Common myeloid progenitor, CD34-positive (primary cell): Measurements from ENCODE around the gene MT1H.

Experiments used
- CTCF ChIA-PET: fragments of 350-600 bp; sonication (Branson Sonifier 250); formaldehyde crosslinking; loops from one replicate; lab custom pipeline; 2021; ENCODE audit warnings: antibody characterized with exemption; lab: Charles Lee
- POLR2A ChIA-PET: fragments of 350-600 bp; sonication (Branson Sonifier 250); formaldehyde crosslinking; loops from one replicate; lab custom pipeline; 2021; ENCODE audit warnings: antibody characterized with exemption; lab: Charles Lee
- DNase-seq, 3 donors: peaks; one replicate each; pipeline versions ENCODE4 v3.0.0 to v3.0.0-alpha.2; 2013
- H3K27ac ChIP-seq, 2 experiments: 1 replicate in 1 of 2; 2 replicates in 1 of 2; pipeline ENCODE4 v1.7.0; 2013; ENCODE audit warnings: inconsistent platforms in 2 of 2, low read length in 2 of 2, mild to moderate bottlenecking in 2 of 2, low read depth in 1 of 2, moderate library complexity in 1 of 2; ENCODE audit not compliant: severe bottlenecking in 2 of 2, insufficient read depth in 1 of 2, poor library complexity in 1 of 2
- H3K27me3 ChIP-seq, 5 experiments: replicated peaks in 2 of 5; 1 replicate in 3 of 5; 2 replicates in 2 of 5; pipeline versions ENCODE4 v1.6.1 to v1.7.0; 2013; ENCODE audit warnings: low read length in 4 of 5, mild to moderate bottlenecking in 2 of 5, moderate library complexity in 2 of 5, inconsistent platforms in 1 of 5; ENCODE audit not compliant: insufficient read depth in 5 of 5, control insufficient read depth in 4 of 5
- H3K36me3 ChIP-seq, 4 experiments: 1 replicate in 2 of 4; 2 replicates in 2 of 4; pipeline versions ENCODE4 v1.6.1 to v1.7.0; 2013; ENCODE audit warnings: low read length in 3 of 4, control low read depth in 1 of 4, mild to moderate bottlenecking in 1 of 4; ENCODE audit not compliant: control insufficient read depth in 4 of 4, insufficient read depth in 4 of 4
- H3K4me1 ChIP-seq, 4 experiments: 1 replicate in 3 of 4; 2 replicates in 1 of 4; pipeline versions ENCODE4 v1.6.1 to v1.7.1; 2013; ENCODE audit warnings: low read length in 3 of 4, mild to moderate bottlenecking in 3 of 4, control low read depth in 1 of 4, inconsistent platforms in 1 of 4, moderate library complexity in 1 of 4; ENCODE audit not compliant: control insufficient read depth in 4 of 4, insufficient read depth in 4 of 4; ENCODE audit errors: control extremely low read depth in 1 of 4
- H3K4me3 ChIP-seq, 7 experiments: 1 replicate in 4 of 7; 2 replicates in 3 of 7; pipeline versions ENCODE4 v1.5.1 to v1.7.0; 2013; ENCODE audit warnings: mild to moderate bottlenecking in 7 of 7, low read length in 6 of 7, moderate library complexity in 6 of 7, inconsistent platforms in 2 of 7, low read depth in 2 of 7, control low read depth in 1 of 7; ENCODE audit not compliant: insufficient read depth in 4 of 7, control insufficient read depth in 1 of 7; ENCODE audit errors: extremely low read depth in 1 of 7
- H3K9me3 ChIP-seq, 5 experiments: 1 replicate in 4 of 5; 2 replicates in 1 of 5; pipeline versions ENCODE4 v1.6.1 to v1.7.1; 2013; ENCODE audit warnings: low read length in 4 of 5, mild to moderate bottlenecking in 2 of 5, inconsistent platforms in 1 of 5, low read depth in 1 of 5, moderate library complexity in 1 of 5; ENCODE audit not compliant: control insufficient read depth in 4 of 5, insufficient read depth in 2 of 5; ENCODE audit errors: control extremely low read depth in 1 of 5
- WGBS: methylation state at CpG from one replicate; pipeline ENCODE4 v1.1.5; 2013; ENCODE audit not compliant: insufficient coverage; 5-methylcytosine and 5-hydroxymethylcytosine counted together

MT1H gene

DNA sequence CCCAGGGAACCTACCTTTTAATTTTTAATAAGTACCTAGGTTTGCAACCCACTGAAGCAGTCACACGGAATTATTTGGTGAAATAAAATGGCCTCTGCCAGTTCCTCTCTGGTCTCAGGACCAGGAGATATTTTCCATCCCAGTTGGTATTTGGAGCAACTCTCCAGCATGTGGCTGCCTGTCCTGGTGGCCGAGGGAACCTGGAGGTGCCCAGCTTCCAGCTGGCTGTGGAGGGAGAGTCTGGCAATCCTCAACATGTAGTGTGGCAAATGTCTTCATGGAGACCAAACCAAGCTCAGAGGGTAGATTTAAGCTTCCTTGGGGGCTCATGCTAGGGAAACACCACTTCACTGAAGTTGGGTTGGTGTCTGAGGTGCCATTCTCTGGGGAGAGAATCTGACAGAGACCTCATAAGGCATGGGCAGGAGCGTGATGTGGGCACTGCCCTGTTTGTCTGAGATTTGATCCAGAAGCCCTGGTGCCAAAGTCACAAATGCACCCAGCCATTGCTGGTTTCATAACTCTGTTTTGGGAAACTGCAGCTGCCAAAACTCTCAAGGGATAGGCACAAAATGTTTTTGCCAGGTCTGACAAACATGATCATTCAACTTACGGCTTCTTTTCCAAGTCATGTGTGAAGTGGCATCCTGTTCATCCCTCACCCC lies 15.4 kb downstream of the MT1H start:
- ChIA-PET POLR2A (no interaction called here), CTCF (interaction anchor here (1.0 to 1.3 kb wide), 2 partner anchors 11 to 17 kb away, joined by 3 to 4 read pairs; no protein-coding TSS in a partner anchor)
- H3K27ac ChIP-seq, result no peak overlapping the region
- no peak overlapping the region for H3K4me3 ChIP-seq
- WGBS, result 100% methylated on average over 4 of the region's 4 CpGs
- no peak for DNase-seq
- H3K36me3 ChIP-seq, result no peaks in the 10 kb centered on the region
- H3K4me1 ChIP-seq, result peaks cover 0 to 16% (median 13%) of the 10 kb centered on the region in 4 experiments
- peaks cover 0 to 11% (median 5%) of the 10 kb centered on the region in 5 experiments for H3K9me3 ChIP-seq
- H3K27me3 ChIP-seq, result peaks cover 0 to 26% (median 18%) of the 10 kb centered on the region in 5 experiments

DNA sequence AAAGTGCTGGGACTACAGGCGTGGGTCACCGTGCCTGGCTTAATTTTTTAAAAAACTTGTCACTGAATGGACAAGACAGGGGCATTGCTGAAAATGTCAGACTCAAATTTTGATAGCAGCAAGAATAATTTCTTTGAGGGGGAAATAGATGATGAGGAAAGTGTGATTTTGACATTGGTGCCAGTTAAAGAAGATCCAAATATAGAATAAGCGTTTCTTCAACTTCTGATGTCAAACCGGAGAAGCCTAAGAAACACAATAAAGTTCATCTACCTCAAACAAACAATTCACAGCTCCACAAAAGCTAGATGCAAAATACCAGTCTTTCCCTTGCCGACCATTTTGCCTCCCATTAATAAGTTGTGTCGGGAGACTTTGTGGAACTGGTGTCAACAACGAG lies 17.1 kb downstream of the MT1H start:
- Histone ChIP-seq H3K4me1 (peaks cover 0 to 13% (median 12%) of the 10 kb centered on the region in 4 experiments), H3K36me3 (no peaks in the 10 kb centered on the region), H3K27ac (no peak overlapping the region), H3K9me3 (peaks cover 0 to 11% (median 8%) of the 10 kb centered on the region in 5 experiments), H3K27me3 (peaks cover 0 to 21% (median 16%) of the 10 kb centered on the region in 5 experiments), H3K4me3 (no peak overlapping the region)
- no peak for DNase-seq
- POLR2A ChIA-PET, result no interaction called here
- CTCF ChIA-PET, result interaction anchor here (0.6 to 1.3 kb wide), 3 partner anchors 11 to 281 kb away, joined by 3 read pairs; partner anchors contain the start of gene MT1H
- WGBS, result 100% methylated on average over 4 of the region's 7 CpGs

DNA sequence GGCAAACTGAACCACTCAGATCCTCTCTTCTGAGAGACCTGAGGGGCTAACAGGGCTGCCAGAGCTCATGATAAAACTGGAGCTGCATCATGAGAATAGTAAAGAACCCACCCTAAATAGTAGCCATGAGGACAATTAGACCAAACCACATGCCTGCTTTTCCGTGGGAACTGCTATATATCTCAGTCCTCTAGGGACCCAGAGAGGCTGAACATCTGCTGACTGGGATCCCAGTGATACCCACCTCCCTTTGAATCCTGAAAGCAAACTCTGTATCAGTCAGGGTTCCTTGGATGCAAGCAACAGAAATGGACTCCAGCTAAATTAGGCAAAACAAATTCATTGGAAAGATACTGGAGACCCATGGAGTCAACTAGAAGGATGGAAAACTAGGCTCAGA lies 19.1 kb downstream of the MT1H start:
- H3K9me3 ChIP-seq, result peaks cover 0 to 11% (median 8%) of the 10 kb centered on the region in 5 experiments
- WGBS, result 75% methylated on average over 1 of the region's 1 CpG
- no peak overlapping the region for H3K27ac ChIP-seq
- no peak for DNase-seq
- peaks cover 0 to 14% (median 5%) of the 10 kb centered on the region in 5 experiments for H3K27me3 ChIP-seq
- no peak overlapping the region for H3K4me3 ChIP-seq
- H3K4me1 ChIP-seq, result no peaks in the 10 kb centered on the region
- no peaks in the 10 kb centered on the region for H3K36me3 ChIP-seq
- ChIA-PET CTCF (interaction anchor here (1.2 to 1.7 kb wide), 2 partner anchors 13 to 85 kb away, joined by 3 to 4 read pairs; no protein-coding TSS in a partner anchor), POLR2A (no interaction called here)

DNA sequence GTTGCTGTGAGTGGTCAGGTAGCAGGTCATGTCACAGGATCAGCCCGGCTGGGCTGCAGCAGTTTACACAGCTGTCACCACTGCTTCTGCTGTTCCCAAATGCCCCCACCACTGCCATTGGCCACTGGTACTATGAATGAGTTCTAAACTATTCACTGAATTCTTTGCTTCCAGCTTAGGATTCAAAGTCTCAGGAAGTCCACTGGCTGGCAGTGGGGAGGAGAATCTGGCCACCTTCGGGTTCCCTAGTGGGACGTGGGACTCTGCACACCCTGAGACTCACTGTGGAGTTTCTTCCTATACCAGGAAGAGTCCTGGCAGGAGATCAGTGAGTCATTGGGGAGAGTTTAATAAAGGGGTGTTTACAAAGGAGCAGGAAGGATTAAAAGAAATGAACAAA lies 19.6 kb downstream of the MT1H start:
- POLR2A ChIA-PET, result no interaction called here
- H3K36me3 ChIP-seq, result no peaks in the 10 kb centered on the region
- DNase-seq, result no peak
- H3K4me1 ChIP-seq, result no peaks in the 10 kb centered on the region
- CTCF ChIA-PET, result interaction anchor here (1.2 to 1.7 kb wide), 2 partner anchors 13 to 85 kb away, joined by 3 to 4 read pairs; no protein-coding TSS in a partner anchor
- no peak overlapping the region for H3K27ac ChIP-seq
- H3K4me3 ChIP-seq, result no peak overlapping the region
- peaks cover 0 to 14% (median 4%) of the 10 kb centered on the region in 5 experiments for H3K27me3 ChIP-seq
- peaks cover 0 to 11% (median 8%) of the 10 kb centered on the region in 5 experiments for H3K9me3 ChIP-seq
- 80% methylated on average over 2 of the region's 3 CpGs for WGBS

DNA sequence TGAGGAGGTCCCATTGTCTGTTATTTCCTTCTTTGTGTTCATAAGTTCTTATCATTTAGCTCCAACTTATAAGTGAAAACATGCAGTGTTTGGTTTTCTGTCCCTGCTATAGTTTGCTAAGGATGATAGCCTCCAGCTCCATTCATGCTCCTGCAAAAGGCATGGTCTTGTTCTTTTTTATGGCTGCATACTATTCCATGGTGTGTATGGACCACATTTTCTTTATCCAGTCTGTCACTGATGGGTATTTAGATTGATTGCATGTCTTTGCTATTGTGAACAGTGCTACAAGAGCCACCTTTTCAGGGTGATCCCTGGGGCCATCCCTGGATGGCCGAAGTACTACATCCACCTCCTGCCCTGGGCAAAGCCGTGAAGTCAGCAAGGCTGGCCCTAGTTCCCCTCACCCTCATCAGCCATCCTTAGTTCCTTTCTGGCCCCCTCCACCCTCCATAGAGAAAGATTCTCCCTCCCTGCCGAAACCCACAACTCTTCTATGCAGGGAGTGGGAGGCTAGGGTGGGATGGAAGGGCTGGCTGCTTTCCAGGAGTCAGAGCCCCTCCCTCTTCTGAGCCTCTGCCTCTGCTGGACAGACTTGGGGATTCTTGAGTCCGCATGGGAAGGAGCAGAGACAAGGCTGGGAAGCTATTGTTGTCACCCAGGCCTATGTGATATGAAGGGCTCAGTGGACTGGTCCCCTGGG lies 21.0 kb downstream of the MT1H start:
- DNase-seq, result no peak
- 100% methylated on average over 2 of the region's 4 CpGs for WGBS
- peaks cover 0 to 7% (median 1%) of the 10 kb centered on the region in 5 experiments for H3K27me3 ChIP-seq
- ChIA-PET CTCF (no interaction called here), POLR2A (no interaction called here)
- H3K27ac ChIP-seq, result no peak overlapping the region
- no peaks in the 10 kb centered on the region for H3K36me3 ChIP-seq
- no peaks in the 10 kb centered on the region for H3K4me1 ChIP-seq
- H3K4me3 ChIP-seq, result no peak overlapping the region
- H3K9me3 ChIP-seq, result peaks cover 0 to 11% (median 9%) of the 10 kb centered on the region in 5 experiments

DNA sequence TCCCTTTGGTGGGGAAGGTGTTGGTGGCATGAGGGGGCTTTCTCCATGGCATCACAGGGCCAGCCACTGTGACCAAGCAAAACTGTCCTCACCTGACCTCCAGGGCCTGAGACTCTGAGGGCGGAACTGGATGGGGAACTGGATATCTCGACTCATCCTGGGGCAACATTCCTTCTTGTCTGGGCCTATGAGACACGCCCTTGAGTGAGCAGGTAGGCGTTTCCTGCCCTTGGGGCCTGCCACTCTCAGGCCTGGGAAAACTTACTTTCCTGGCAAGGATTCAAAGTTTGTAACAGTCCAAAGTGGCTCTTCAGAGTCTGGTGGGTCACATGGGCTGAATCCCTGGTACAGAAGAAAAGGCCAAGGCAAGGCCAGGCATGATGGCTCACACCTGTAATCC lies 22.3 kb downstream of the MT1H start:
- ChIA-PET CTCF (no interaction called here), POLR2A (no interaction called here)
- Histone ChIP-seq H3K36me3 (no peaks in the 10 kb centered on the region), H3K27me3 (peaks cover 0 to 4% (median 0%) of the 10 kb centered on the region in 5 experiments), H3K27ac (no peak overlapping the region), H3K4me3 (no peak overlapping the region), H3K4me1 (no peaks in the 10 kb centered on the region), H3K9me3 (peaks cover 0 to 5% (median 3%) of the 10 kb centered on the region in 5 experiments)
- WGBS, result 100% methylated on average over 2 of the region's 4 CpGs
- DNase-seq, result no peak
